Measurements from ENCODE around the gene SERPINB5. TPM values are rescaled to one million over a fixed set of nuclear protein-coding genes. Genes with fewer than 3 reads are reported as not detected.
A peak's percentile ranks its signal among the peaks of the same experiment; 100 is the strongest.
"Not testable (repeated sequence)": the region's sequence is repeated elsewhere in the genome, so short reads cannot be mapped to it uniquely, and the experiment has no call there.

SERPINB5 gene
- total RNA-seq (2014; rRNA removed; shearing (Covaris generic); ENCODE audit: low replicate concordance): 40.1 and 44.9 TPM in 2 replicates

DNA sequence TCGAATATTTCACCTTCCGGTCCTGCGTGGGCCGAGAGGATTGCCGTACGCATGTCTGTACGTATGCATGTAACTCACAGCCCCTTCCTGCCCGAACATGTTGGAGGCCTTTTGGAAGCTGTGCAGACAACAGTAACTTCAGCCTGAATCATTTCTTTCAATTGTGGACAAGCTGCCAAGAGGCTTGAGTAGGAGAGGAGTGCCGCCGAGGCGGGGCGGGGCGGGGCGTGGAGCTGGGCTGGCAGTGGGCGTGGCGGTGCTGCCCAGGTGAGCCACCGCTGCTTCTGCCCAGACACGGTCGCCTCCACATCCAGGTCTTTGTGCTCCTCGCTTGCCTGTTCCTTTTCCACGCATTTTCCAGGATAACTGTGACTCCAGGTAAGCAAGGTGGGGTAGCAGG, at the start of gene SERPINB5:
TSS of gene SERPINB5 (plus strand) at position 291 of the 400 bp plus-strand sequence. CDS start 7,471 bp downstream, outside the sequence.
- DNase-seq (ENCODE audit: low read depth): peak; percentile 70
- in situ Hi-C loops (cut with HindIII; ENCODE audit: low pct_unique_long_range_greater_than_20kb, low sequenced_read_pairs): no loop called here

DNA sequence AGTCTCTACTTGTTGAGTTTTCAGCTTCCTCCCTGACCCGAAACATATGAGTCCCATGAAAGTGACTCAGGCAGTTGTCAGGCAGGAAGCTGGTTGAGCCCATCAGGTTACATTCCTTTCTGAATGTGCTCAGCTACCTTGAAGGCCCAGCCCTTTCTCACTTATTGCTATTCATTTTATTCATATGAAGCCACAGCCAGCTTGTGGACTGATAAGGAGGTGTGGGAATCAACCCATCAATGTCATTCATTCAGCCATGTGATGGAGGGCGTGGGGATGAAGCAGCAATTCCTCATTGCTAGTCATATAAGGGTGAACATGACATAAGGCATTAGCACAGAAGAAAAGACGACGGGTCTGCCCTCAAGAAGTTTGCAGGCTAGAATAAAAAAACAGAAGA, 49.2 kb upstream of the SERPINB5 start:
- in situ Hi-C loops (cut with HindIII; ENCODE audit: low pct_unique_long_range_greater_than_20kb, low sequenced_read_pairs): no loop called here
- peak; percentile 72 for DNase-seq (ENCODE audit: low read depth)

DNA sequence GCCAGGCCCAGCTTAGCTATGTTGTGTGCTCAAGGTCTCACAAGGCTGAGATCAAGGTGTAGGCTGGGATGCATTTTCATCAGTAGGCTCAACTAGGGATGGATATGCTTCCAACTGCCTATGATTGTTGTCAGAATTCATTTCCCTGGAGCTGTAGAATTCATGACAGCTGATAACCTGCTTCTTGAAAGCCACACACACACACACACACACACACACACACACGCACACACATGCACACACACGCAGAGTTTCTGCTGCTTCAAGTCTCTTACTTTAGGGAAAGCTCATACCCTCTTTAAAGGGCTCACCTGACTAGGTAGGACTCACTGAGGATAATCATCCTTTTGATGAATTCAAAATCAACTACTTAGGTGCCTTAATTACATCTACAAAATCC, 46.2 kb upstream of the SERPINB5 start:
- in situ Hi-C loops (cut with HindIII; ENCODE audit: low pct_unique_long_range_greater_than_20kb, low sequenced_read_pairs): no loop called here
- no peak for DNase-seq (ENCODE audit: low read depth)

- in situ Hi-C loops (cut with HindIII; ENCODE audit: low pct_unique_long_range_greater_than_20kb, low sequenced_read_pairs): no loop called here
- no peak for DNase-seq (ENCODE audit: low read depth)
Measured at GRCh38 chr18:63431180-63431579, 45.6 kb upstream of the SERPINB5 start.

GRCh38 chr18:63433334-63433866, 43.4 kb upstream of the SERPINB5 start:
- in situ Hi-C loops (cut with HindIII; ENCODE audit: low pct_unique_long_range_greater_than_20kb, low sequenced_read_pairs): no loop called here
- no peak for DNase-seq (ENCODE audit: low read depth)

GRCh38 chr18:63438181-63438580, 38.6 kb upstream of the SERPINB5 start:
- in situ Hi-C loops (cut with HindIII; ENCODE audit: low pct_unique_long_range_greater_than_20kb, low sequenced_read_pairs): no loop called here
- DNase-seq (ENCODE audit: low read depth): no peak

DNA sequence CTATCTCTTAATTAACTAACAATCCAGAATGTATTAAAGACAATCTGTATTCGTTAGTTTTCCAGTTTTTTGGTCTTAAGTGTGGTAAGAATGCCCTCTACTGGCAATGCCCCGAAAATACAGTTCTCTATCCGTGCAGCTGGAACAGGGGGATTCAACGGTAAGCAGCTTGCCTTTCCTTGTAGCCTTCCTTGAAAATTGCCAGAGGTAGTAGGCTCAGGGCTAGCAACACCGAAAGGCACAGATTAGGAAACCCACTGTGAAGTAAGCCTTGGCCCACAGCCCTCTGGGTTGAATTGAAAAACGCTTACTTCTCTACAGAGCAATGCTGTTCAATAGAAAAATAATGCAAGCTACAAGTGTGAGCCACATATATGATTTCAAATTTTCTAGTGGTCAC, 37.4 kb upstream of the SERPINB5 start:
- DNase-seq (ENCODE audit: low read depth): peak; percentile 41
- in situ Hi-C loops (cut with HindIII; ENCODE audit: low pct_unique_long_range_greater_than_20kb, low sequenced_read_pairs): no loop called here

DNA sequence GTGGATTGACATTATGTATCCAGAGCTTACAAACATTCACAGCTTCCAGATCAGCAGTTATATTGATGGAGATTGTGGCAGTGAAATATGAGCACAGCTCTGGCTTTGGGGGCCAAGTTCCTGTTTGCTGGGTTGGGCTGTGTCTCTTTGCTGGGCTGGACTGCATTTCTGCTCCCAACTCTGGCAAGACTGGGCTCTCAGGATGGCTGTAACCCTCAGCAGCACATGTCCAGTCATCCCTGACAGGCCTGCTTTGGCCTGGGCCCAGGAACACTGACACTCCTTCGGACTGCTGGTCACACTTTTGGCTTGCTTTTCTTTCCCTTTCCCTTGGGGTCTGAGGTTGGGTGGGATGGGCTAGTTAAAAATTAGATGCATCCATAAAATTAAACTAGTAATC, 36.5 kb upstream of the SERPINB5 start:
- in situ Hi-C loops (cut with HindIII; ENCODE audit: low pct_unique_long_range_greater_than_20kb, low sequenced_read_pairs): no loop called here
- DNase-seq (ENCODE audit: low read depth): no peak

- no peak for DNase-seq (ENCODE audit: low read depth)
- in situ Hi-C loops (cut with HindIII; ENCODE audit: low pct_unique_long_range_greater_than_20kb, low sequenced_read_pairs): no loop called here
Measured at GRCh38 chr18:63440881-63441280, 35.9 kb upstream of the SERPINB5 start.

DNA sequence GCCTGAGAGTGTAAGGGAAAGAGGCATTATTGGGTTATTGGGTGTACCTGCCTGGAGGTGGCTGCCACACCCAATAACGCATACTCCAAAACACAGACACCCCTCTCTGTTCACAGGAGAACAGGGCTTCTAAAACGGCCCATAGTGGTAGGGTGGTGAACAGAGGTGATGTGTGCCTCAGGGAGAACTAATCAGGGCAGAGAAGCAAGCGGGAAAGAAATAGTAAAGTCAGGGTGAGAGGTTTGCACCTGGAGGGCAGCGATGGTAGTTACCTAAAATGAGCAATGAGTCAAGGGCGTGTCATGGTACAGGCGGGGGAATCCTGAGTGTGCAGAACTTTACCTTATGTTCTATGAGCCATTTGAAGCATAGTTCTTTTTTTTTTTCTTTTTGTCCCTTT, 32.9 kb upstream of the SERPINB5 start:
- DNase-seq (ENCODE audit: low read depth): no peak
- in situ Hi-C loops (cut with HindIII; ENCODE audit: low pct_unique_long_range_greater_than_20kb, low sequenced_read_pairs): no loop called here

DNA sequence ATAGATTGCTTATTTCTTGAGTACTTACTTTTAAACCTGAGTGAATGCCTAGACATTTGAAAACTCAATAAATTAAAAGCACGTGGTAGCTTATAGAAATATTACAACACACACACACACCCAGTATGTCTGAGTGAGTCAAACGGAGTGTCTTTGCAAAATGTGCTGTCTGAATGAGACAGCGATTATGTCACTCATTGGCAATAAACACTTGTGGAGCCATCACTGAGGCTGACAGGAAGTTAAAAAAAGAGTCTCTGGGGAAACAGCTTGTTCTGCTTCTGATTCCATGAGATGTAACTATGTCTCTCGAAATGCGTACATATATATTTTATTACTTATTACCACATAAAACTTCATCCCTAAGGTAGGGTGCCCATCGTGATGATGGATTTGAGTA, 32.2 kb upstream of the SERPINB5 start:
- in situ Hi-C loops (cut with HindIII; ENCODE audit: low pct_unique_long_range_greater_than_20kb, low sequenced_read_pairs): no loop called here
- DNase-seq (ENCODE audit: low read depth): no peak

GRCh38 chr18:63445037-63445436, 31.7 kb upstream of the SERPINB5 start:
- in situ Hi-C loops (cut with HindIII; ENCODE audit: low pct_unique_long_range_greater_than_20kb, low sequenced_read_pairs): no loop called here
- DNase-seq (ENCODE audit: low read depth): no peak

- in situ Hi-C loops (cut with HindIII; ENCODE audit: low pct_unique_long_range_greater_than_20kb, low sequenced_read_pairs): no loop called here
- no peak for DNase-seq (ENCODE audit: low read depth)
Measured at GRCh38 chr18:63446266-63446665, 30.5 kb upstream of the SERPINB5 start.

DNA sequence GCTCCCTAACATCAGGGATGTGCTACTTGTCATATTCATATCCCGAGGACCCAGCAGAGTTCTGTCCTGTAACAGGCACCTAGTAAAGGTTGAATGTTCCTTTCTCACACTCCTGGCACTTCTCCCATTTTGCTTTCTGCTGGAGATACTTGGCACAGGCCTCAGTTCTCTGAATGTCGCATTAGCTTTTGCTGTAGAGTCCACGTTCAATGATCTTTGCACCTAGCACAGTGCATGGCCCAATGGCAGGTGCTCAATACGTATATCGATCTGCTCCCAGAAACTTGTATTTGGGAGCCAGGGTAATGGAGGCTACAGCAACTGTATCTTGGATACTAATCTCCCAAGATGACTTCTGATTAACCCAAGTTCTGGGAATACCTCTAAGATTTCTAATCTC, 29.7 kb upstream of the SERPINB5 start:
- no peak for DNase-seq (ENCODE audit: low read depth)
- in situ Hi-C loops (cut with HindIII; ENCODE audit: low pct_unique_long_range_greater_than_20kb, low sequenced_read_pairs): no loop called here

DNA sequence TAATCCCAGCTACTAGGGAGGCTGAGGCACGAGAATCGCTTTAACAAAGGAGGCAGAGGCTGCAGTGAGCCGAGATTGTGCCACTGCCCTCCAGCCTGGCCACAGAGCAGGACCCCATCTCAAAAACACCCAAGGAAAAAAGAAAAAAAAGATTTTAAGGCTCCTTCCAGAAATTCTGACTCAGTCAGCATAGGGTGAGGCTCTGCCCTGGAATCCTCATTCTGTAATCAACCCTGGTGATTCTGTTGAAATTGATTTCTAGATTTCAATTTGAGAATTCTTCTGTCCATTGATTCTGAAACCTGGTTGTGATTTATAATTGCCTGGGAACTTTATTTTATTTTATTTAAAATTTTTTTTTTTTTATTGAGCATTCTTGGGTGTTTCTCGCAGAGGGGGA, 27.3 kb upstream of the SERPINB5 start:
- in situ Hi-C loops (cut with HindIII; ENCODE audit: low pct_unique_long_range_greater_than_20kb, low sequenced_read_pairs): no loop called here
- no peak for DNase-seq (ENCODE audit: low read depth)

GRCh38 chr18:63451799-63452660, 24.7 kb upstream of the SERPINB5 start:
- in situ Hi-C loops (cut with HindIII; ENCODE audit: low pct_unique_long_range_greater_than_20kb, low sequenced_read_pairs): no loop called here
- DNase-seq (ENCODE audit: low read depth): no peak

DNA sequence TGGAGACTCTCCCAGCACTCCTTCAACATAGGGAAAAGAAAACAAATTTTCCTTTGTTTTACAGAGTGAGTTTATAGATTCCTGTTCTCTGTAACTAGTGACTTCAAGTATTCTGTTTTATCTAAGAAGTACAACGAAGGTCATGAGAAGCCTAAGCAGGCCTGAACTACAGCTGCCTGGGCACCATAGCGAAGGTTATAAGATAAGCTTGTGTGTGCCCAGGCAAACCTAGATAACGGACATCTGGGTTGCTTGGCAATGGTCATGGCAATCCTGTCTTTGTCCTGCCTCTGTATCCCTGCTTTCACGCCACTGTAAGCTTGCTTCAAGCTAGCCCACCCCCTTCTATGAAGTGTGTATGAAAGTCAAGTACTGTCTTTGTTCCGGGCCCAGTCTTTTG, 24.0 kb upstream of the SERPINB5 start:
- in situ Hi-C loops (cut with HindIII; ENCODE audit: low pct_unique_long_range_greater_than_20kb, low sequenced_read_pairs); DNase-seq (ENCODE audit: low read depth): not testable (repeated sequence)

GRCh38 chr18:63454497-63454896, 22.3 kb upstream of the SERPINB5 start:
- peak; percentile 51 for DNase-seq (ENCODE audit: low read depth)
- in situ Hi-C loops (cut with HindIII; ENCODE audit: low pct_unique_long_range_greater_than_20kb, low sequenced_read_pairs): no loop called here

- DNase-seq (ENCODE audit: low read depth): no peak
- in situ Hi-C loops (cut with HindIII; ENCODE audit: low pct_unique_long_range_greater_than_20kb, low sequenced_read_pairs): no loop called here
Measured at GRCh38 chr18:63457977-63458376, 18.8 kb upstream of the SERPINB5 start.

DNA sequence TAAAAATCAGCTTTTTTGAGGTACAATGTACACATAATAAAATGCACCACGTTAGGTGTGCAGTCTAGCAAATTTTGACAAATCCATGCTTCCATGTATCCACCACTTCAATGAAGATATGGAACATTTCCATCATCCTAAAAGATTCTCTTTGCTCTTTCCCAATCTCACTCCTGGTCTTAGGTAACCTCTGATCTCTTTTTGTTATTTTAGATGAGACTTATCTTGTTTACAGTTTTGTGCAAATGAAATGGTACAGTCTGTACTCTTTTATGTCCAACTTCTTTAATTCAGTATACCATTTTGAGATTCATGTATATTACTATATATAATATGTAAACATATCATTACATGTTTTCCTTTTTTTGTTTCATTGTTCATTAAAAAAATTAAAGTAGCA, 16.3 kb upstream of the SERPINB5 start:
- in situ Hi-C loops (cut with HindIII; ENCODE audit: low pct_unique_long_range_greater_than_20kb, low sequenced_read_pairs): no loop called here

More for the DNA sequence above, 16.3 kb upstream of the SERPINB5 start:
- DNase-seq (ENCODE audit: low read depth): no peak
